Measurements from ENCODE around the gene HIGD1C.

GRCh38 chr12:50971946-50972345 lies 19.6 kb downstream of the HIGD1C start:
- TF ChIP-seq POLR2A (IDR thresholded peaks at IDR 0.05): no peak
- no peak for TF ChIP-seq CTCF (IDR thresholded peaks at IDR 0.05)
- peak; percentile 54 for TF ChIP-seq POLR2AphosphoS5 (IDR thresholded peaks at IDR 0.05)
